Cardiac muscle cell (in vitro differentiated cells and primary cell): ENCODE results near the gene ONECUT3. TPM values are rescaled to one million over a fixed set of nuclear protein-coding genes. Genes with fewer than 3 reads are reported as not detected.

Experiments used
- DNase-seq, 2 donors: peaks; one replicate each; pipeline versions ENCODE4 v3.0.0 to v3.0.0-alpha.2; 2010 to 2017; ENCODE audit warnings: low read depth in 1 of 2, low spot score in 1 of 2
- H3K27ac ChIP-seq: fragments of 200-600 bp; sonication (generic); 2 replicates; pipeline ENCODE4 v1.5.1; 2016
- H3K27me3 ChIP-seq: fragments of 200-600 bp; sonication (generic); 2 replicates; pipeline ENCODE4 v1.6.0; 2016; ENCODE audit warnings: control low read depth
- H3K36me3 ChIP-seq: fragments of 200-600 bp; sonication (generic); 2 replicates; pipeline ENCODE4 v1.5.1; 2016; ENCODE audit warnings: control low read depth
- H3K4me1 ChIP-seq: fragments of 200-600 bp; sonication (generic); 2 replicates; pipeline ENCODE4 v1.8.1; 2017; ENCODE audit warnings: low read depth, mild to moderate bottlenecking, mixed run types
- H3K4me3 ChIP-seq: fragments of 200-600 bp; sonication (generic); 2 replicates; pipeline ENCODE4 v1.5.1; 2016; ENCODE audit warnings: mild to moderate bottlenecking
- H3K9me3 ChIP-seq: fragments of 200-600 bp; sonication (generic); 2 replicates; pipeline ENCODE4 v1.5.1; 2017; ENCODE audit warnings: low read depth, mild to moderate bottlenecking, control low read depth
- polyA plus RNA-seq: library from polyadenylated mRNA; unstranded; fragments of >200 nt; fragmentation: Nextera tagmentation; extraction: Ambion mirVana; gene quantifications from 2 replicates; pipeline ENCODE4 v1.2.1, GENCODE V29; 2016
- total RNA-seq: library from RNA; depleted of rRNA; stranded (reverse); fragments of >200 nt; gene quantifications from 2 replicates; pipeline ENCODE4 v1.2.3, GENCODE V29; 2016
- TF ChIP-seq, protein P1 (sequence below): IDR thresholded peaks from 2 replicates; pipeline ENCODE4 v1.5.1; 2012; ENCODE audit warnings: low read depth, mild to moderate bottlenecking, low read length

Gene ONECUT3
- total and polyA plus RNA-seq, 2 experiments from 2014 or later: not detected

DNA sequence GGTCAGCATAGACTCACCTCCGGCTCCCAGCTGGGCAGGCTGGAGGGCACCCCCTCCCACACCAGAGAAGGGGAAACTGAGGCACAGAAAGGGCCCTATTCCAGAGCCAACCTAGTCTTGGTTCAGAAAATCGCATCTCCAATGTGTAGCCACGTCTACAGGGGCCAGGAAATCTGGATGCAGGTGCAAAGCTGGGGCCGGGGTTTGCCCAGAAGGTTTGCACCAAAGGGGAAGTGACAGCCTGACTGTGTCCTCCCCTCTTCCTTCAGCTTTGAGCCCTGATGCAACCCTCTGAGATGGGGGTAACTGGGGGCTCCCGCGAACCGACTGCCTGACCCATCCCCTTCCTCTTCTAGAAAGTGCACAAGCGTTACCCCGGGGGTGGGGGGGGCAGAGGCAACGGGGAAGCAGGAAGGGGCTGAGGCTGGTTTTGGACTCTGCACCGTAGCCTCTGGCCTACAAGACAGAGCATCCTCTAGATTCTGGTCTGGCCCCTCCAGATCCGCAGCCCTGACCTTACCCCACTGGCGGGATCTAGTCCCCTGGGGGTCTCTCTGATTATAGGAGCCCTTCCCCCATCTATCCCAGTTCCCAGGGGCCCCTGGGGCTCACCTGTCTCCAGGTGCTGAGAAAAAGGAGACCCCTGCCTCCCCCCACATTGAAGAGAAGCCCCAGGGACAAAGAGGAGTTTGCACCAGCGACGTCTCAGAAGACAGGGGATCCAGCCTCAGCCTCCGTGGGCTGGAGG, 1.1 kb upstream of the ONECUT3 start:
- no peaks in the 10 kb centered on the region for H3K36me3 ChIP-seq
- peaks cover 98% of the 10 kb centered on the region for H3K27me3 ChIP-seq
- no peaks in the 10 kb centered on the region for H3K9me3 ChIP-seq
- H3K27ac ChIP-seq: no peak overlapping the region
- H3K4me3 ChIP-seq: no peak overlapping the region
- H3K4me1 ChIP-seq: no peaks in the 10 kb centered on the region
- TF ChIP-seq, protein P1, sequence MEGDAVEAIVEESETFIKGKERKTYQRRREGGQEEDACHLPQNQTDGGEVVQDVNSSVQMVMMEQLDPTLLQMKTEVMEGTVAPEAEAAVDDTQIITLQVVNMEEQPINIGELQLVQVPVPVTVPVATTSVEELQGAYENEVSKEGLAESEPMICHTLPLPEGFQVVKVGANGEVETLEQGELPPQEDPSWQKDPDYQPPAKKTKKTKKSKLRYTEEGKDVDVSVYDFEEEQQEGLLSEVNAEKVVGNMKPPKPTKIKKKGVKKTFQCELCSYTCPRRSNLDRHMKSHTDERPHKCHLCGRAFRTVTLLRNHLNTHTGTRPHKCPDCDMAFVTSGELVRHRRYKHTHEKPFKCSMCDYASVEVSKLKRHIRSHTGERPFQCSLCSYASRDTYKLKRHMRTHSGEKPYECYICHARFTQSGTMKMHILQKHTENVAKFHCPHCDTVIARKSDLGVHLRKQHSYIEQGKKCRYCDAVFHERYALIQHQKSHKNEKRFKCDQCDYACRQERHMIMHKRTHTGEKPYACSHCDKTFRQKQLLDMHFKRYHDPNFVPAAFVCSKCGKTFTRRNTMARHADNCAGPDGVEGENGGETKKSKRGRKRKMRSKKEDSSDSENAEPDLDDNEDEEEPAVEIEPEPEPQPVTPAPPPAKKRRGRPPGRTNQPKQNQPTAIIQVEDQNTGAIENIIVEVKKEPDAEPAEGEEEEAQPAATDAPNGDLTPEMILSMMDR: no peak
- DNase-seq: no peak

DNA sequence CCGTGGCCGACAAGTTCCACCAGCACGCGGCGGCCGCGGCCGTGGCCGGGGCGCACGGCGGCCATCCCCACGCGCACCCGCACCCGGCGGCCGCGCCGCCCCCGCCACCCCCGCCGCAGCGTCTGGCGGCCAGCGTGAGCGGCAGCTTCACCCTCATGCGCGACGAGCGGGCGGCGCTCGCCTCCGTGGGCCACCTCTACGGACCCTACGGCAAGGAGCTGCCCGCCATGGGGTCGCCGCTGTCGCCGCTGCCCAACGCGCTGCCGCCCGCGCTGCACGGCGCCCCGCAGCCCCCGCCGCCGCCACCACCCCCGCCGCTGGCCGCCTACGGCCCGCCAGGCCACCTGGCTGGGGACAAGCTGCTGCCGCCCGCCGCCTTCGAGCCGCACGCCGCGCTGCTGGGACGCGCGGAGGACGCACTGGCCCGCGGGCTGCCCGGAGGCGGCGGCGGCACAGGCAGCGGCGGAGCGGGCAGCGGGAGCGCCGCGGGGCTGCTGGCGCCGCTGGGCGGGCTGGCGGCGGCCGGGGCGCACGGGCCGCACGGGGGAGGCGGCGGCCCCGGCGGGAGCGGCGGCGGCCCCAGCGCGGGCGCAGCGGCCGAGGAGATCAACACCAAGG, 821 bp downstream of the ONECUT3 start:
- Histone ChIP-seq H3K4me1 (no peaks in the 10 kb centered on the region), H3K4me3 (no peak overlapping the region), H3K36me3 (no peaks in the 10 kb centered on the region), H3K27ac (no peak overlapping the region), H3K9me3 (no peaks in the 10 kb centered on the region), H3K27me3 (peaks cover 98% of the 10 kb centered on the region)
- DNase-seq: no peak
- TF ChIP-seq, protein P1: no peak

DNA sequence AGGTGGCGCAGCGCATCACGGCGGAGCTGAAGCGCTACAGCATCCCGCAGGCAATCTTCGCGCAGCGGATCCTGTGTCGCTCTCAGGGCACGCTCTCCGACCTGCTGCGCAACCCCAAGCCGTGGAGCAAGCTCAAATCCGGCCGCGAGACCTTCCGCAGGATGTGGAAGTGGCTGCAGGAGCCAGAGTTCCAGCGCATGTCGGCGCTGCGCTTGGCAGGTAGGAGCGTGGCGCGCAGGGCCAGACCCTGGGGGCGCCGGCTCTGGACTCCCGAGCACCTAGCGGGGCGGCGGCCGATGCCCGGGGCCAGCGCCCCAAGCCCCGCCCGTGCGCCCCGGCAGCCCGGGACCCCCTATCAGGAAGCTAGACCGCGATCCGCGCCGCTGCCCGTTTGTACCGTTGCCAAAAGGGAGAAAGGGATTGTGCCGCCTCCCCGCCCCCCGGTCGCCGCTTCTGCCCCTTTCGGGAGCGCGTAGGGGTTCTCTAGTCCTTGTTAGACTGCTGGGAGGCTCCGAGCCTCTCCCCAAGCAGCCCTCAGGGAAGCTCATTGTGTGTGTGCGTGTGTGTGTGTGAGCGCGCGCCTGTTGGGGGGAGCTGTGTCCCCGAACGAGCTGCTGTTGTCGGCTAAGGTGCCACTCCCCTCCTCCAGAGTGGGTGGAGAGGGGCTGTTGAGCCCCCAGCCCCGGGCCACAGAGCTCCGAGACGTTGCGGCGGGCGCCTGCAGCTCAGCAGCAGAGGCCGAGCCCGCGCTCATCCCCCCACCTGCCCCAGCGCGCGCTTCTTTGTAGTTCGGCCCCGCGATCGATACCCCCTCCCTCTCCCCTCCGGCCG, 1.5 kb downstream of the ONECUT3 start:
- Histone ChIP-seq H3K27me3 (peaks cover 98% of the 10 kb centered on the region), H3K4me1 (no peaks in the 10 kb centered on the region), H3K27ac (no peak overlapping the region), H3K9me3 (no peaks in the 10 kb centered on the region), H3K4me3 (no peak overlapping the region), H3K36me3 (no peaks in the 10 kb centered on the region)
- TF ChIP-seq, protein P1: no peak
- DNase-seq: no peak

DNA sequence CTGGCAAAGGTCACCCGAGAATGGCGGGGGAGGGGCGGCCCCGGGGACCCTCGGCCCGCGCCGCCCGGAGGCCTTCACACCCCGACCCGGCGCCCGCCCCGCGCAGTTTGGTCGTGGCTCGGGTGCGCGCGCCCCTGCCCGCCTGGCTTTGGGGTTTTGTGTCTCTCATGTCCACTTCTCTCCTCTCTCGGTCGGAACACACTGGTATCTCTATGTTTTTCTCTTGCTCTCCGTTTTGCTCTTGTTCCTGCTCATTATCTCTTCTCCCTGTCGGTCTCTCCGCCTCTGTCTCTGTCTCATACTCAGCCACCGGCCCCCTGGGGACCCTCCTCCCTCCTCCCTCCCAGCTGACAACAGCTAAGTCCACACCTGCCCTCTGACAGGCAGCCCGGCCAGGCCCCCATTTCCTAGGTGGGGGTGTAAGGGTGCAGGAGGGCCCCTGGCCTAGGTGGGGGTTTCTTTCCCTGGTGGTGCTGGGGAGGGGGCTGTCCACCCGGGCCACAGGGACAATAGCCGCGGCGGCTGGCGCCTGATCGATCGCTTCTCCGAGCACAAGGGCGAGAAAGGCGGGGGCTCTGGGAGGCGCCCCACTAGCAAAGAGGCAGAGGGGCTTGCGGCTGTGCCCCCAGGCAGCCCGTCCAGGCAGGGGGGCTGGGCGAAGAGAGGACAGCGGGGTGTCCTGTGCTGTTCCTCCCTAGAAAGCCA, 2.3 kb downstream of the ONECUT3 start:
- DNase-seq: no peak
- H3K4me3 ChIP-seq: no peak overlapping the region
- no peak overlapping the region for H3K27ac ChIP-seq
- TF ChIP-seq, protein P1: no peak
- no peaks in the 10 kb centered on the region for H3K36me3 ChIP-seq
- peaks cover 98% of the 10 kb centered on the region for H3K27me3 ChIP-seq
- H3K9me3 ChIP-seq: no peaks in the 10 kb centered on the region
- no peaks in the 10 kb centered on the region for H3K4me1 ChIP-seq

DNA sequence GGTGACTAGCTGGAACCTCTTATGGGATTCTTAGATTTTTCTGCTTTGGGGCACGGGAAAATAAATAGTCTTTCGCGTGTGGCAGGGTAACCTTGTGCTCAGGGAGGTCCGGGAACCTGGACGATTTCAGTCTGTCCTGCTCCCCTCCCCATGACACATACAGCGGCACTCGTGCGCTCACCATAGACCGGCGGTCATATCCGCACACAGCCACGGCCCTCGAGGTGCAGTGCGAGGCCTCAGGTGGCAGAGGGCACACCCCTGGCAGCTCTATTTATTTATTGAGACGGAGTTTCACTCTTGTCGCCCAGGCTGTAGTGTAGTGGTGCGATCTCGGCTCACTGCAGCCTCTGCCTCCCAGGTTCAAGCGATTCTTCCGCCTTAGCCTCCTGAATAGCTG, 3.0 kb downstream of the ONECUT3 start:
- Histone ChIP-seq H3K36me3 (no peaks in the 10 kb centered on the region), H3K27ac (no peak overlapping the region), H3K4me3 (no peak overlapping the region), H3K27me3 (peaks cover 98% of the 10 kb centered on the region), H3K9me3 (no peaks in the 10 kb centered on the region), H3K4me1 (no peaks in the 10 kb centered on the region)
- DNase-seq: no peak
- TF ChIP-seq, protein P1: no peak
